NB4 (cell line): ENCODE results near the gene CCL26.
"Not testable (repeated sequence)": the region's sequence is repeated elsewhere in the genome, so short reads cannot be mapped to it uniquely, and the experiment has no call there.

Experiments
- MYC ChIP-seq: IDR thresholded peaks from 2 replicates; pipeline ENCODE4 v1.6.1; 2011; ENCODE audit warnings: low read depth, low read length
- POLR2A ChIP-seq: IDR thresholded peaks from 2 replicates; pipeline ENCODE4 v1.6.1; 2011; ENCODE audit warnings: mild to moderate bottlenecking; ENCODE audit not compliant: insufficient read length; ENCODE audit errors: extremely low read depth
- TF ChIP-seq, protein P1 (sequence below): IDR thresholded peaks from one replicate; pipeline ENCODE4 v1.5.1; 2012; ENCODE audit warnings: low read depth, low read length

GRCh38 chr7:75779035-75779434 is 7.0 kb upstream of the CCL26 start:
- TF ChIP-seq, protein P1, sequence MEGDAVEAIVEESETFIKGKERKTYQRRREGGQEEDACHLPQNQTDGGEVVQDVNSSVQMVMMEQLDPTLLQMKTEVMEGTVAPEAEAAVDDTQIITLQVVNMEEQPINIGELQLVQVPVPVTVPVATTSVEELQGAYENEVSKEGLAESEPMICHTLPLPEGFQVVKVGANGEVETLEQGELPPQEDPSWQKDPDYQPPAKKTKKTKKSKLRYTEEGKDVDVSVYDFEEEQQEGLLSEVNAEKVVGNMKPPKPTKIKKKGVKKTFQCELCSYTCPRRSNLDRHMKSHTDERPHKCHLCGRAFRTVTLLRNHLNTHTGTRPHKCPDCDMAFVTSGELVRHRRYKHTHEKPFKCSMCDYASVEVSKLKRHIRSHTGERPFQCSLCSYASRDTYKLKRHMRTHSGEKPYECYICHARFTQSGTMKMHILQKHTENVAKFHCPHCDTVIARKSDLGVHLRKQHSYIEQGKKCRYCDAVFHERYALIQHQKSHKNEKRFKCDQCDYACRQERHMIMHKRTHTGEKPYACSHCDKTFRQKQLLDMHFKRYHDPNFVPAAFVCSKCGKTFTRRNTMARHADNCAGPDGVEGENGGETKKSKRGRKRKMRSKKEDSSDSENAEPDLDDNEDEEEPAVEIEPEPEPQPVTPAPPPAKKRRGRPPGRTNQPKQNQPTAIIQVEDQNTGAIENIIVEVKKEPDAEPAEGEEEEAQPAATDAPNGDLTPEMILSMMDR, result not testable (repeated sequence)
- TF ChIP-seq POLR2A, MYC: not testable (repeated sequence)
